SIG-M5 (cell line): Measurements from ENCODE around the gene PDS5B.
"Not testable (repeated sequence)": the region's sequence is repeated elsewhere in the genome, so short reads cannot be mapped to it uniquely, and the experiment has no call there.

Experiments used
- DNase-seq: peaks from one replicate; lab custom pipeline; 2025; lab: John Stamatoyannopoulos, UW

PDS5B gene

DNA sequence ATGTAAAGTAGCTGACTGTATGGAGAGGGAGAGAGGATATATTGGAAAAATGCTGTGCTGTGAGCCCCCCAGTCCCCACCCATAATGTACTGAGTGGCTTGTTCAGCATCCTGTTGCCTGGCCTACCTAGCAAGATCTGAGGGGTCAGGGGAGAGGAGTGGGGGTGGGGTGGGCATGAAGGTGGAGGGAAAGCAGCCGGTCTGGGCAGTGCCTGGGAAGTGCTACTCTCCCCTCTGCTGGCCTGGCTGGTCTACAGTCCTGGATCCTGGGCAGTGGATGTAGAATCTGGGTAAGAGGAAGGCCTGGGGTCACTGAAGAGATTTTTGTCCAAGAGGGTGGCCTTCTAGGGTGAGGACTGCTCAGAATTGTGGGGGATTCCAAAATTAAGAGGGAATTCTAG is 210.5 kb downstream of the PDS5B start:
- no peak for DNase-seq

DNA sequence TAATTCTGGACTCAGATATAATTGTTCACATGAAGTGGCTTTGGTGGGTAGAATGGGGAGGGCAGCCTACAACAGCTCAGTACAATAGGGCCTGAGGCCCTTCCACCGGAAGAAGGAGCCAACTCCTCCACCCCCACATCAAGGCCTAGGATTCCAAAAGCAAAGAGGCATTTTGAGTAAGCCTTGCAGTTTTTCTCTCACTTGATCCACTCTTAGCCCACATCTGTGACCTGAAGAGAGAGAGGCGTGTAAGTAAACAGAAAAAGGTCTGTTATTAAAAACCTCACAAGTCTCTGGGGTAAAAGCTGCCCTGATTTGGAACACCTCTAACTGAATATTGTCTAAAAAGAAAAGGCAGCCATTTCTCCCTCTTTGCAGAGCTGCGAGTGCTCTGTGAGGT is 215.9 kb downstream of the PDS5B start:
- DNase-seq = no peak

- DNase-seq = no peak
These were observed 218.5 kb downstream of the PDS5B start for GRCh38 chr13:32804673-32805230.

DNA sequence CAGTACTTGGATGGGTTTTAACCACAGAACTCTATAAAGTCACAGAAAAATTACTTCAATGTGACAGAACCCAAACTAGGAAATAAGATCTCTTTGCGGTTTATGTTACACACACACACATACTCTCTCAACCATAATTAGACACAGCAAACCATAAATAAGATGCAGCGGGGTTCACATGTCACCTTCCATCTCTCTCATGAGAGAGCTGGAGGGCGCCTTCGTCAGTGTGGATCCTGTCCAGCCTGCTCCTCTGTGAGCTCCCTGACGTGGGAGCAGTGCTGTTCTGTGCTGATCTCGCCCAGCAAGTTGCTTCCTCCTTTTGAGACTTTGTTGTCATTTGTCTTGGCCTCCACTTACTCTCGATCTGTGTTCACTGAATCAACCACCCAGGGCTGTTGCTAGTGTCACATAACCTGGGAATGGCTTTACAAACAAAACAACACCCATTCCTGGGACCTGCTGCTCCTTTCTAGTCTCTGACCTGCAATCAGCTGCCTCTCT is 225.1 kb downstream of the PDS5B start:
- no peak for DNase-seq

- no peak for DNase-seq
These were observed 235.0 kb downstream of the PDS5B start for GRCh38 chr13:32821149-32821688.

- no peak for DNase-seq
These were observed 236.5 kb downstream of the PDS5B start for GRCh38 chr13:32822771-32823170.

DNA sequence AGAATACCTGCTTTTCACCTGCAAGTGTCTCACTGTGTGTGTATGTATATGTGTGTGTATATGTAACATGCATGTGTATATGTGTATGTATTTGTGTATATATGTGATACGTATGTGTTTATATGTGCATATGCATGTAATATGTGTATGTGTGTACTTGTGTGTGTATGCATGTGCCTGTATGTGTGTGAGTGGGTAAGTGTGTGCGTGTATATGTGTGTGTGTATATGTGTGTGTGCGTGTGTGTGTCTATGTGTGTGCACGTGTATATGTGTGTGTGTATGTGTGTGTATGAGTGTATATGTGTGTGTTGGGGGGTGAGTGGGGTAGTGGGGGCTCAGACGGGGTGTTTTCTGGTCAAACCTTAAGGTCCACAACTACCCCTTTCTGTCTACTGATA is 237.3 kb downstream of the PDS5B start:
- no peak for DNase-seq

DNA sequence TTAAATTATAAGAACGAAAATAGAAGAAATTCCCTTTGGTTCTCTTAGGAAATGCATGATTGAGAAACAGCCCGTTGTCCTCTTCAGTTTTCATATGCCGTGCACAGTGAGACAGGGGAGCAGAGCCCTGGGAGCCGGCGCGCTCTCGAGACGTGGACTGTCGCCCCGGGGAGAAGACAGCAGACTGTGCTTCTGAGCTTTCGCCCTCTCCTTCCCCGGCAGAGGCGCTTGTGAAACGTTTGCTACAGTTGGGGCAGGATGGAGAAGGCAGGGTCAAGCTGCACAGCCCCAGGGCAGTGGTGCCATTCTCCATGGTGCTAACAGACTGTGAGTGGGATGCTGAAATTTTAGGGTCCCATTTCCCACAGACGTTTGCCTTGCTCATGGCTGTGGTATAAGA is 237.8 kb downstream of the PDS5B start:
- DNase-seq = no peak

DNA sequence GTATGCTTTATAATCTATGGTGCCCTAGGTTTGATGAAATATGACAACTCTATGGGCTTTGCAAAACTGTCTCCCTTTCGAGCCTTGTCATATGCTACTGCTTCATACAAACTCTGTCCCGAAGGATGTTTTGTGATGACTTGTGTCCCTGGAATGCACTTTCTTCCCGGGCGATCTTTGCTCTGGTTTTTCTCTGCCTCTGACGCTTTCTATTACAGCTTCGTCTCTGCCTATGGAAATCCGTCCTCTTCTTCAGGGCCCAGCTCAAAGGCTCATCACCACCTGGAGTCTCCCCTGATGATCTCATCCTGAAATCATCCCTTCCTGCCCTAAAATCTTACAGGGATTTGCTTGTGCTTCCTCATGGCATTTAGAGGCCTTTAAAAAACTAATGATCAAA is 238.4 kb downstream of the PDS5B start:
- DNase-seq = no peak

- DNase-seq = no peak
These were observed 239.2 kb downstream of the PDS5B start for GRCh38 chr13:32825481-32825880.

- DNase-seq = not testable (repeated sequence)
These were observed 240.1 kb downstream of the PDS5B start for GRCh38 chr13:32826372-32826771.
